Cardiac fibroblast (primary cell): ENCODE data around the gene ZSCAN21.

Source experiments
- DNase-seq, 2 donors: peaks; one replicate each; pipeline versions ENCODE4 v3.0.0 to v3.0.0-alpha.2; 2010; ENCODE audit warnings: low read depth in 2 of 2
- H3K4me3 ChIP-seq, 2 donors: replicated peaks in 1 of 2; 1 replicate in 1 of 2; 2 replicates in 1 of 2; pipeline ENCODE4 v1.5.1; 2011; ENCODE audit warnings: low read depth in 2 of 2, low read length in 2 of 2, mild to moderate bottlenecking in 2 of 2, moderate library complexity in 1 of 2
- TF ChIP-seq, protein P1 (sequence below): IDR thresholded peaks from one replicate; pipeline ENCODE4 v1.5.1; 2011; ENCODE audit warnings: low read depth, mild to moderate bottlenecking, low read length, inconsistent platforms

The ZSCAN21 gene

DNA sequence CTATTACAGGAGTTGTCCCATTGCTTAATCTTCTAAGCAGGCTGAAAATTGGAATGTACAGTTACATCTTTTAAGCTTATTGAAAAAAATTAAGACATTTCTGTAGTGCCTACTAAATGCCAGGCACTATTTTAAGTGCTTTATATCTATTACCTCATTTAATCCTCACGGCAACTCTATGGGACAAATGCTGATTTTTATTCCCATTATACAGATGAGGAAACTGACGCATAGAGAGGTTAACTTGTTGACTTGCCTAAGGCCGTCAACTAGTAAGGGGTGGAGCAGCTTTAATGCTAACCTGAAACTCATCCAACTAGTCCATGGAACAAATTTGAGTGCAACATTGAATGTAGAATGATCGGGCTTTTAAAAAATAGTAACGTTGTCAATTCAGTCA, 31.7 kb upstream of the ZSCAN21 start:
- TF ChIP-seq, protein P1, sequence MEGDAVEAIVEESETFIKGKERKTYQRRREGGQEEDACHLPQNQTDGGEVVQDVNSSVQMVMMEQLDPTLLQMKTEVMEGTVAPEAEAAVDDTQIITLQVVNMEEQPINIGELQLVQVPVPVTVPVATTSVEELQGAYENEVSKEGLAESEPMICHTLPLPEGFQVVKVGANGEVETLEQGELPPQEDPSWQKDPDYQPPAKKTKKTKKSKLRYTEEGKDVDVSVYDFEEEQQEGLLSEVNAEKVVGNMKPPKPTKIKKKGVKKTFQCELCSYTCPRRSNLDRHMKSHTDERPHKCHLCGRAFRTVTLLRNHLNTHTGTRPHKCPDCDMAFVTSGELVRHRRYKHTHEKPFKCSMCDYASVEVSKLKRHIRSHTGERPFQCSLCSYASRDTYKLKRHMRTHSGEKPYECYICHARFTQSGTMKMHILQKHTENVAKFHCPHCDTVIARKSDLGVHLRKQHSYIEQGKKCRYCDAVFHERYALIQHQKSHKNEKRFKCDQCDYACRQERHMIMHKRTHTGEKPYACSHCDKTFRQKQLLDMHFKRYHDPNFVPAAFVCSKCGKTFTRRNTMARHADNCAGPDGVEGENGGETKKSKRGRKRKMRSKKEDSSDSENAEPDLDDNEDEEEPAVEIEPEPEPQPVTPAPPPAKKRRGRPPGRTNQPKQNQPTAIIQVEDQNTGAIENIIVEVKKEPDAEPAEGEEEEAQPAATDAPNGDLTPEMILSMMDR = no peak
- no peak for DNase-seq
- H3K4me3 ChIP-seq = no peak overlapping the region

GRCh38 chr7:100019908-100020307, 29.7 kb upstream of the ZSCAN21 start:
- no peak for DNase-seq
- TF ChIP-seq, protein P1 = no peak

GRCh38 chr7:100021297-100021696, 28.3 kb upstream of the ZSCAN21 start:
- H3K4me3 ChIP-seq = no peak overlapping the region
- DNase-seq = no peak
- TF ChIP-seq, protein P1 = no peak

More at GRCh38 chr7:100019908-100020307, 29.7 kb upstream of the ZSCAN21 start:
- H3K4me3 ChIP-seq = no peak overlapping the region

GRCh38 chr7:100022621-100023020, 27.0 kb upstream of the ZSCAN21 start:
- TF ChIP-seq, protein P1 = no peak
- DNase-seq = no peak
- H3K4me3 ChIP-seq = no peak overlapping the region

DNA sequence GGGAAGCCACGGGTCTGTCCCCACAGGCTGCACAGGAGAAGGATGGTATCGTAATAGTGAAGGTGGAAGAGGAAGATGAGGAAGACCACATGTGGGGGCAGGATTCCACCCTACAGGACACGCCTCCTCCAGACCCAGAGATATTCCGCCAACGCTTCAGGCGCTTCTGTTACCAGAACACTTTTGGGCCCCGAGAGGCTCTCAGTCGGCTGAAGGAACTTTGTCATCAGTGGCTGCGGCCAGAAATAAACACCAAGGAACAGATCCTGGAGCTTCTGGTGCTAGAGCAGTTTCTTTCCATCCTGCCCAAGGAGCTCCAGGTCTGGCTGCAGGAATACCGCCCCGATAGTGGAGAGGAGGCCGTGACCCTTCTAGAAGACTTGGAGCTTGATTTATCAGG, 26.0 kb upstream of the ZSCAN21 start:
- TF ChIP-seq, protein P1 = no peak

DNA sequence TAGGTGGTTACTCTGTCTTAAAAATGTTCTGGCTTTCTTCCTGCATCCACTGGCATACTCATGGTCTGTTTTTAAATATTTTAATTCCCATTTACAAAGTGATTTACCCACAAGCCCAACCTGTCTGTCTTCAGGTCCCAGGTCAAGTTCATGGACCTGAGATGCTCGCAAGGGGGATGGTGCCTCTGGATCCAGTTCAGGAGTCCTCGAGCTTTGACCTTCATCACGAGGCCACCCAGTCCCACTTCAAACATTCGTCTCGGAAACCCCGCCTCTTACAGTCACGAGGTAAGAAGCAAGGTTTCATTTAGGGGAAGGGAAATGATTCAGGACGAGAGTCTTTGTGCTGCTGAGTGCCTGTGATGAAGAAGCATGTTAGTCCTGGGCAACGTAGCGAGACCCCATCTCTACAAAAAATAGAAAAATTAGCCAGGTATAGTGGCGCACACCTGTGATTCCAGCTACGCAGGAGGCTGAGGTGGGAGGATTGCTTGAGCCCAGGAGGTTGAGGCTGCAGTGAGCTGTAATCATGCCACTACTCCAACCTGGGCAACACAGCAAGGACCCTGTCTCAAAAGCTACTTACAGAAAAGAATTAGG, 25.5 kb upstream of the ZSCAN21 start:
- DNase-seq = no peak
- TF ChIP-seq, protein P1 = no peak
- H3K4me3 ChIP-seq = no peak overlapping the region

More for the DNA sequence above, 26.0 kb upstream of the ZSCAN21 start:
- DNase-seq = no peak
- no peak overlapping the region for H3K4me3 ChIP-seq

- no peak for DNase-seq
- TF ChIP-seq, protein P1 = no peak
- no peak overlapping the region for H3K4me3 ChIP-seq
Measured at GRCh38 chr7:100027197-100027596, 22.4 kb upstream of the ZSCAN21 start.
